ENCODE measurements around the gene SCFD2. TPM values are rescaled to one million over a fixed set of nuclear protein-coding genes. Genes with fewer than 3 reads are reported as not detected.

Gene SCFD2
- total RNA-seq, 4 donors from 2014 or later, result 24.7 to 49.2 (median 33.9) TPM

DNA sequence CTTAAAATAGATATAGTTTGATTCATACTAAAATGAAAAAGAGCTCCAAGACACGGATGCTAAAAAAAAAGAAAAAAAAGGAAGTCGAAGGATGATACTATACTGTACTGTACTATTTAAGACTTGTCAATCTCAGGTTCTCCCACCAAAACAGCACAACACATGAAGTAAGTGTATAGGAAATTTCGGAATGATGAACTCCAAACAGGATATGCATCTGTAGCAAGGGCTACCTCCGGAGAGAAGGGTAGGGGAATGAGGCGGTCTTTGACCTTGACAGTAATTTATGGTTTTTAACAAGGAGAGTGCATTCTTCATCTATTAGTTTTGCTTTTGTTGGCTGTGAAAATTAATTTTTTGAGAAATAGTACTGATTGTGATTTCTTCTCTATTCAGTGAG, 11.0 kb upstream of the SCFD2 start:
- peaks cover 0 to 37% (median 7%) of the 10 kb centered on the region in 4 donors for H3K4me1 ChIP-seq
- no peaks in the 10 kb centered on the region for H3K27me3 ChIP-seq
- peak overlapping the region; percentile 87 to 93 (median 91) for H3K4me3 ChIP-seq
- TF ChIP-seq POLR2A (IDR thresholded peaks at IDR 0.05) (no peak), EP300 (IDR thresholded peaks at IDR 0.05) (no peak)
- TF ChIP-seq, protein P1, sequence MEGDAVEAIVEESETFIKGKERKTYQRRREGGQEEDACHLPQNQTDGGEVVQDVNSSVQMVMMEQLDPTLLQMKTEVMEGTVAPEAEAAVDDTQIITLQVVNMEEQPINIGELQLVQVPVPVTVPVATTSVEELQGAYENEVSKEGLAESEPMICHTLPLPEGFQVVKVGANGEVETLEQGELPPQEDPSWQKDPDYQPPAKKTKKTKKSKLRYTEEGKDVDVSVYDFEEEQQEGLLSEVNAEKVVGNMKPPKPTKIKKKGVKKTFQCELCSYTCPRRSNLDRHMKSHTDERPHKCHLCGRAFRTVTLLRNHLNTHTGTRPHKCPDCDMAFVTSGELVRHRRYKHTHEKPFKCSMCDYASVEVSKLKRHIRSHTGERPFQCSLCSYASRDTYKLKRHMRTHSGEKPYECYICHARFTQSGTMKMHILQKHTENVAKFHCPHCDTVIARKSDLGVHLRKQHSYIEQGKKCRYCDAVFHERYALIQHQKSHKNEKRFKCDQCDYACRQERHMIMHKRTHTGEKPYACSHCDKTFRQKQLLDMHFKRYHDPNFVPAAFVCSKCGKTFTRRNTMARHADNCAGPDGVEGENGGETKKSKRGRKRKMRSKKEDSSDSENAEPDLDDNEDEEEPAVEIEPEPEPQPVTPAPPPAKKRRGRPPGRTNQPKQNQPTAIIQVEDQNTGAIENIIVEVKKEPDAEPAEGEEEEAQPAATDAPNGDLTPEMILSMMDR (IDR thresholded peaks at IDR 0.05), result no peak
- no peaks in the 10 kb centered on the region for H3K9me3 ChIP-seq
- no peak for DNase-seq (ENCODE audit: low spot score in 2 of 2)
- no peaks in the 10 kb centered on the region for H3K36me3 ChIP-seq
- WGBS, 2 donors, result 40 to 45% methylated on average over 5 of the region's 5 CpGs
- peak overlapping the region; percentile 19 to 91 (median 80) for H3K27ac ChIP-seq

DNA sequence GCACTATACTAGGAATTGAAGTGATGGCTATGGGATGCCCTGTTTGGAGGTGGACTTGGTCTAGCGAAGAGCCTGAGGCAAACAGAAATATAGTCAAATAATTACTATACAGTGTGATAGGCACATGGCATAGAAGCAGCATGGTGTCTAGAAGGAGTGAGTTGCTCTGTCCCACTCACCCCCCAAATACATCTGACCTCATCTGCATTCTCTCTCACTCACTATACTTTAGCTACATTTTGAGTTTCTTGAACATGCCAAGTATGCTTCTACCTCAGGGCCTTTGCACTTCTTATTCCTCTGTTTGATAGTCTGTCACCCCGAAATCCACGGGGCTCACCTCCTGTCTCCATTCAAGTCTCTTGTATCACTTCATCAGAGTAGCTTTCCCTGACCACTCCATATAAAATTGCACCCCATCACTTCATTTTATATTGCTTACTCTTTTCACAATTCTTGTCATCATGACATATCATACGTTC, 9.0 kb upstream of the SCFD2 start:
- Histone ChIP-seq H3K27ac (no peak overlapping the region), H3K36me3 (no peaks in the 10 kb centered on the region), H3K9me3 (no peaks in the 10 kb centered on the region), H3K27me3 (peaks cover 0 to 3% of the 10 kb centered on the region in 2 donors), H3K4me3 (no peak overlapping the region), H3K4me1 (peaks cover 0 to 21% (median 7%) of the 10 kb centered on the region in 4 donors)
- WGBS, 2 donors, result 79 to 90% methylated on average over 4 of the region's 4 CpGs
- no peak for DNase-seq (ENCODE audit: low spot score in 2 of 2)
- TF ChIP-seq EP300 (IDR thresholded peaks at IDR 0.05) (no peak), POLR2A (IDR thresholded peaks at IDR 0.05) (no peak)

DNA sequence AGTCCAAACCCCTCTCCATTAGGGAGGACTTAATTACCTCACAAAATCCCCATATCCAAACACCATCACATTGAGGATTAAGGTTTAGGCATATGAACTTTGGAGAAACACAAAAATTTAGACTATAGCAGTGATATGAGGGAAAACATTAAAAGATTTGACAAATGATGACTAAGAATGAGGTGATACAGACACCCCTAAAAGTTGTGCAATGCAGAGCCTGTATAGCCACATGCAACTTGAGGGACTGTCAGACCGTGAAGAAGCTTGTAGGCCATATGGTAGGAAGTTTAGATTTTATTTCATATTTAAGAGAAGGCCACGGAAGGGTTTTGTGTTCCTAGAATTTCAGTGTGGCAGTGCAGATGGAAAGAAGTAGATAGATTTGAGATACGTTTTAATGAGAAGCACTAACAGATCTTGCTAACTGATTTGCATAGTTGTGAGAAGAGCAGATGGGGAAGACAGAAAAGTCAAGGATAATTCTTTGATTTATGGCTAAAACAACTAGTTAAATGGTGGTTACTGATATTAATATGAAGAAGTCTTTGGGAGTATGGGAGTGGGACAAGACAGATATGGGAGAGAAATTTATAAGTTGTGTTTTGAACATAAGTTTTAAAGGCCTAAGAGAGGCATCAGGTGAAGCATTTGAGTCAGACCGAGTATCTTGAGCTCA, 6.1 kb upstream of the SCFD2 start:
- Histone ChIP-seq H3K36me3 (no peaks in the 10 kb centered on the region), H3K27ac (no peak overlapping the region)

DNA sequence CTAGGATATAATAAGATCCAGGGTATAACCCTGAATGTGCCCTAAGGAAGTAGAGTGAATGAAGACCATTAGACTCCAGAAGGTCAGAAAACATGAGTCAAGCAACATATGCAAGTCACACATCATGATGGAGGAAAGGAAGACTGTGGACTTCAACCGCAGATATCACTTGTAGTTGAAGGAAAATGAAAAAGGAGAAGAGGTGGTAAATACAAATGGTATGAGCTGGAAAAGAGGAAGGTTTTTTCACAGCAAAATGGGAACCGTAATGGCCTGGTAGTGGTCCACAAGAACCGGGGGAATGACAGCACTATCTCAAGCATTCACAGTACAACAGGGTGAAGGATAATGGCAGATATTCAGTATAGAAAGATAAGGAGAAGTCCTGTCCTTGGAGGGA, 5.2 kb upstream of the SCFD2 start:
- no peak for DNase-seq (ENCODE audit: low spot score in 2 of 2)
- H3K36me3 ChIP-seq, result no peaks in the 10 kb centered on the region
- no peak overlapping the region for H3K4me3 ChIP-seq
- no peaks in the 10 kb centered on the region for H3K9me3 ChIP-seq
- no peak for TF ChIP-seq POLR2A (IDR thresholded peaks at IDR 0.05)
- no peak for TF ChIP-seq EP300 (IDR thresholded peaks at IDR 0.05)
- TF ChIP-seq, protein P1 (IDR thresholded peaks at IDR 0.05), result no peak
- peaks cover 0 to 20% of the 10 kb centered on the region in 2 donors for H3K27me3 ChIP-seq
- peaks cover 0 to 6% (median 0%) of the 10 kb centered on the region in 4 donors for H3K4me1 ChIP-seq
- H3K27ac ChIP-seq, result no peak overlapping the region
- 84 to 90% methylated on average over 3 of the region's 3 CpGs for WGBS, 2 donors

More for the DNA sequence above, 6.1 kb upstream of the SCFD2 start:
- H3K27me3 ChIP-seq, result peaks cover 0 to 20% of the 10 kb centered on the region in 2 donors
- TF ChIP-seq EP300 (IDR thresholded peaks at IDR 0.05) (no peak), POLR2A (IDR thresholded peaks at IDR 0.05) (no peak)
- TF ChIP-seq, protein P1 (IDR thresholded peaks at IDR 0.05), result no peak
- H3K4me3 ChIP-seq, result no peak overlapping the region
- H3K9me3 ChIP-seq, result no peaks in the 10 kb centered on the region
- DNase-seq (ENCODE audit: low spot score in 2 of 2), result no peak
- WGBS, 2 donors, result 80 to 83% methylated on average over 4 of the region's 4 CpGs
- H3K4me1 ChIP-seq, result peaks cover 0 to 4% (median under 1%) of the 10 kb centered on the region in 4 donors

DNA sequence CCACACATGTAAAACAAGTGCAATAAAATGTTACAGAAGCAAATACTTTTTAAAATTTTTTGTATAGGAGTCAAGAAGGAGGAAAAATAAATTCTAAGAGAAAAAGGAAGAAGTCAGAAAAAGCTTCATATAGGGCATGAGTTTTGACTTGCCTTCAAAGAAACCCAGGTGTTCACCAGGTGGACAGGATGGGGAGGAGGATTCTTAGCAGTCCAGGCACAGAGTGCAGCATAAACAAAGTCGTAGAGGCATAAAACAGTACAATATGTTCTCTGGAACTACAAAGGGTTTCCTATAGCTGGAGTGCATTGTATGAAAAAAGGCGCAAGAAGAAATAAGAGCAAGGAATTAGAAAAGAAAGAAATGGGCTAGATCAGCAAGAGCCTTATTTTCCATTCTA, 1.9 kb upstream of the SCFD2 start:
- TF ChIP-seq POLR2A (IDR thresholded peaks at IDR 0.05), result no peak
- WGBS, 2 donors, result 61 to 71% methylated on average over 2 of the region's 2 CpGs
- Histone ChIP-seq H3K36me3 (no peaks in the 10 kb centered on the region), H3K4me3 (no peak overlapping the region), H3K4me1 (peaks cover 0 to 32% (median 16%) of the 10 kb centered on the region in 4 donors), H3K27me3 (peaks cover 0 to 20% of the 10 kb centered on the region in 2 donors), H3K27ac (no peak overlapping the region), H3K9me3 (no peaks in the 10 kb centered on the region)
- DNase-seq (ENCODE audit: low spot score in 2 of 2), result no peak

DNA sequence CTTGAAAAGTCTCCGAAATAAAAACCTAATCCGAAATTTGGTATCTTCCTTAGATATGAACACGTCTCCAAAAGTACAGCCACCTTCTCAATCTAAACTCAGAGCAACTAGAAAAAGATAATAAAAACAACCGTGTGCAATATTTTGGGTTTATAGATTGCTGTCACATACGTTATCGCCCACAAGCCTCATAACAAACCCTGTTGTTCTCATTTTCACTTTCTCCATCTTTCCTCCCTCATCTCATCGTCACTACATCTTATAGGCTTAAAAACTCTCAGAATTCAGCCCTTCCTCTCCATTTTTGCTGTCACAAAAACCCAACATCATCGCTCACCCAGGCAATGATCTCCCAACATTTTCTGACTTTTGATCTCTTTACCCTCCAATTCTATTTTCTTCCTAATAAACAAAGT, 448 bp upstream of the SCFD2 start:
- Histone ChIP-seq H3K4me1 (peaks cover 0 to 46% (median 20%) of the 10 kb centered on the region in 4 donors), H3K27ac (peak overlapping the region in 3 of 4 donors; percentile 56 to 82 (median 76)), H3K9me3 (no peaks in the 10 kb centered on the region), H3K4me3 (peak overlapping the region; percentile 75 to 93 (median 84)), H3K27me3 (peaks cover 0 to 20% of the 10 kb centered on the region in 2 donors), H3K36me3 (no peaks in the 10 kb centered on the region)
- TF ChIP-seq EP300 (IDR thresholded peaks at IDR 0.05), result peak in 1 of 2 donors; percentile 0
- no peak for TF ChIP-seq POLR2A (IDR thresholded peaks at IDR 0.05)
- DNase-seq (ENCODE audit: low spot score in 2 of 2), result no peak
- 13 to 20% methylated on average over 8 of the region's 8 CpGs for WGBS, 2 donors
